Embryonic facial prominence (tissue), 1 donor: ENCODE data around the gene PFN1.
"Not testable (repeated sequence)": the region's sequence is repeated elsewhere in the genome, so short reads cannot be mapped to it uniquely, and the experiment has no call there.

Experiments used
- DNase-seq: peaks from one replicate; pipeline ENCODE4 v3.0.0-alpha.2; 2016; ENCODE audit errors: extremely low spot score

Gene PFN1

DNA sequence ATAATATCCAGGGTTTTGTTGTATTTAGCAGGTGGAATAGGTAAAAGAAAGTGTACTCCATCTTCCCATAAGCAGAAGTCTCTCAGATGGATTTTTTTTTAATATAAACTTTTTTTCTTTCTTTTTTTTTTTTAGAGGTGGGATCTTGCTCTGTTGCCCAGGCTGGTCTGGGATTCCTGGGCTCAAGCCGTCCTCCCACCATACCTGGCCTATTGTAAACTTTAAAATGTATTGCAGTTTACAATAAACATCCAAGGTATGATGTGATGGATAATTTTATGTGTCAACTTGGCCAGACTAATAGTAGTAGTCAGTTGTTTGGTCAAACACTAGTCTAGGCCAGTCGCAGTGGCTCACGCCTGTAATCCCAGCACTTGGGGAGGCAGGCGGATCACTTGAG, 27.0 kb downstream of the PFN1 start:
- no peak for DNase-seq

DNA sequence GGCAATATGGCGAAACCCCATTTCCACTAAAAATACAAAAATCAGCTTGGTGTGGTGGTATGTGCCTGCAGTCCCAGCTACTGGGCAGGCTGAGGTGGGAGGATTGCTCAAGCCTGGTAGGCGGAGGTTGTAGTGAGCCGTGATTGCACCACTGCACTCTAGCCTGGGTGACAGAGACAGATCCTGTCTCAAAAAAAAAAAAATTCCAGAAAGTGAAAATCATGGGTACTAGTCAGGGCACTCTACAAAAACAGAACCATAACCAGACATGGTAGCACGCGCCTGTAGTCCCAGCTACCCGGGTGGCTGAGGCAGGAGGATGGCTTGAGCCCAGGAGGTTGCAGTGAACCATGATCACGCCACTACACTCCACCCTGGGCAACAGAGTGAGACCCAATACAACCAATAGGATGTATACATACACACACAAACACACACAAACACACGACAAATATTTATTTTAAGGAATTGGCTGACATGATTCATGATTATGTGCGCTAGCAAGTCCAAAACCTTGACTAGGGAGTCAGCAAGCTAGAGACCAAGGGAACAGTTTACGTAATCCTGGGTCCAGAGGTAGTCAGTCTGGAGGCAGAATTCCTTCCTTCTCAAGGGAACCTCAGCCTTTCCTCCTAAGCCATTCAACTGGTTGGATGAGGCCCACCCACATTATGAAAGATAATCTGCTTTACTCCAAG, 27.8 kb downstream of the PFN1 start:
- DNase-seq, result no peak

DNA sequence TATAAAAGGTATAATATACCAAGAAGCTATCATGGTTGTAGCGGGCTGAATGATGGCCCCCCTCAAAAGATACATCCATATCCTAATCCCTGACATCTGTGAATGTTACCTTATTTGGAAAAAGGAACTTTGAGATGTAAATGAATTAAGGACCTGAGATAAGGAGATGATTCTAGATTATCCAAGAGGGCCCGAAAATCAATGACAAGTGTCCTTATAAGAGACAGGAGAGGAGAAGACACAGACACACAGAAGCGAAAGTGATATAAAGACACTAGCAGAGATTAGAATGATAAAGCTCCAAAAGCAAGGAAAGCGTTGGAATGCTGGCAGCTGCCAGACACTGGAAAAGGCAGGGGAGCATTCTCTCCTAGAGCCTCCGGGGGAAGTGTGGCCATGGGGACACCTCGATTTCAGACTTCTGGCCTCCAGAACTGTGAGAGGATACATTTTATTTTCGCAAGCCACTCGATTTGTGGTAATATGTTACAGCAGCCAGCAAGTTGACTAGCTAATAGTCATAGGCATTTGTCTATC, 28.8 kb downstream of the PFN1 start:
- DNase-seq, result no peak

DNA sequence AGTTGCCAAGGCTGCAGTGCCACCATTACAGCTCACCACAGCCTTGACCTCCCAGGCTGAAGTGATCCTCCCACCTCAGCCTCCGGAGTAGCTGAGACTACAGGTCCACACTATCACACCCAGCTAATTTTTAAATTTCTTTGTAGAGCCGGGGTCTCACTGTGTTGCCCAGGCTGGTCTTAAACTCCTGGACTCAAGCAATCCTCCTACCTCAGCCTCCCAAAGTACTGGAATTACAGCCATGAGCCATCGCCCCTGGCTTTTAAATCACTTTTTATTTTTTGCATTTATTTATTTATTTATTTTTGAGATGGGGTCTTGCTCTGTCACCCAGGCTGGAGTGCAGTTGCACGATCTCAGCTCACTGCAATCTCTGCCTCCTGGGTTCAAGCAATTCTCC, 33.8 kb downstream of the PFN1 start:
- not testable (repeated sequence) for DNase-seq

DNA sequence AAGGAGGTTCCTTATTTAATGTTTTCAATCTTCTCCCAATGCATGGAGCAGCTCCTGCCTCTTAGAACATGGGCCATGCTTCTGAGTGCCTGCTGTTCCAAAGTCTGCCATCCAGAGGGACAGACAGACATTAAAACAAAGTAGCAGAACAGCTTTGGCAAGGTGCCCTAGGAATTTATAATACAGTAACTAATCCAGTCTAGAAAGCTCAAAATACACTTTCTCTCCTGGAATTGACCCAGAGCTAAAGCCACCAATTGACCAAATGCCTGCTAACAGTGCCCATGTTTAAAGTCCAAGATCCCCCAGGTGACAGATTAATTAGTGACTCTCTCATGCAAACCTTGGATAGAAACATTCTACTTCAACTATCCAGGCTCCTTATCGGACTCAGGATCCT, 34.3 kb downstream of the PFN1 start:
- DNase-seq, result no peak

DNA sequence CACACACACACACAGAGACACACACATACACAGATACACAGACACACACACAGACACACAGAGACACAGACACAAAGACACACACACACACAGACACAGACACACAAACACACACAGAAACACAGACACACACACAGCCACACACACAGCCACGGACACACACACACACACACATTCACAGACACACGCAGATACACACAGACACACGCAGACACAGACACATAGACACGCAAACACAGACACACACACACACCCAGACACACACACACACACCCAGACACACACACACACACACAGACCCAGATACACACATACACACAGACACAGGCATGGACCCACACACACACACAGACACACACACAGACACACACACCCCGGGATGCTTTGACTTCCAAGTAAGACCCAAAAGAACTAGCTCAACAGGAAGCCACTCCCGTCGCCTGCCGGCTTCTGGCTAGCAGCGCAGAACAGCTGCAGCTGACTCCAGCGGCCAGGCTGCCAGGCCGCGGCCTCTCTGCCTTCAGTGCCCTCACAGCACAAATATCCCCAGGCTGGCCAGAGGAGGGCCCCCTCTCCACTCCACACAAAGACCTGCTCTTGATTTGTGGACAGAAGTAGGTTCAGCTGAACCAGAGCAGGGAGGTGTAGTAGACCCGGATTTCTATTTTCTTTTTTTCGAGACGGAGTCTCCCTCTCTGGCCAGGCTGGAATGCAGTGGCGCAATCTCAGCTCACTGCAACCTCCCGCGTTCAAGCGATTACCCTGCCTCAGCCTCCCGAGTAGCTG, 39.4 kb downstream of the PFN1 start:
- DNase-seq, result peak; percentile 53

DNA sequence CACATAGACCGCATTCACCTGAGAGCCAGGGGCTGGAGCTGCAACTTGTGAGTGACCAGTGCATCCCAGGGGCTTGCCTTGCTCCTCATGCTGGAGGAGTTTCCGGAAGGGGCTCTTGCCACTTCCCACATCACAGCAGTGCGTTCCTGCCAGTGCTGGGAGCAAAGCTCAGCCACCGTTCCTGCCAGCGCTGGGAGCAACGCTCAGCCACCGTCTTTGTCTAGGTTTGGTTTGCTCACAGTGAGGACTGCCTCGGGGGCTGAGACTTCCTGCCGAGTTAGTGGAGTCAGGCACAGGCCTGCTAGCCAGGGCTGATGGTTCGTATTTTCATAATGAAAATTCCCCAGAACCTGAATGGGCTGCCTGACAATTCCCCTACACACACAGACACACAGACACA, 40.0 kb downstream of the PFN1 start:
- DNase-seq, result no peak

DNA sequence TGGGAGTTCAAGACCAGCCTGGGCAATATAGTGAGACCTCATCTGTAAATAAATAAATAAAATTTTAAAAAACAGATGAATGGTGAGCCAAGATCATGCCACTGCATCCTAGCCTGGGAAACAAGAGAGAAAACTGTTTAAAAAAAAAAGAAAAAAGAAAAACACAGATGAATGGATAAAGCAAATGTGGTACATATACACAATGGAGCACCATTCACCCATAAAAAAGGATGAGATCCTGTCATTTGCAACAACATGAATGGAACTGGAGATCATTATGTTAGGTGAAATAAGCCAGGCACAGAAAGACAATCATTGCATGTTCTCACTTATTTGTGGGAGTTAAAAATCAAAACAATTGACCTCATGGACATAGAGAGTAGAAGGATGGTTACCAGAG, 41.7 kb downstream of the PFN1 start:
- not testable (repeated sequence) for DNase-seq

DNA sequence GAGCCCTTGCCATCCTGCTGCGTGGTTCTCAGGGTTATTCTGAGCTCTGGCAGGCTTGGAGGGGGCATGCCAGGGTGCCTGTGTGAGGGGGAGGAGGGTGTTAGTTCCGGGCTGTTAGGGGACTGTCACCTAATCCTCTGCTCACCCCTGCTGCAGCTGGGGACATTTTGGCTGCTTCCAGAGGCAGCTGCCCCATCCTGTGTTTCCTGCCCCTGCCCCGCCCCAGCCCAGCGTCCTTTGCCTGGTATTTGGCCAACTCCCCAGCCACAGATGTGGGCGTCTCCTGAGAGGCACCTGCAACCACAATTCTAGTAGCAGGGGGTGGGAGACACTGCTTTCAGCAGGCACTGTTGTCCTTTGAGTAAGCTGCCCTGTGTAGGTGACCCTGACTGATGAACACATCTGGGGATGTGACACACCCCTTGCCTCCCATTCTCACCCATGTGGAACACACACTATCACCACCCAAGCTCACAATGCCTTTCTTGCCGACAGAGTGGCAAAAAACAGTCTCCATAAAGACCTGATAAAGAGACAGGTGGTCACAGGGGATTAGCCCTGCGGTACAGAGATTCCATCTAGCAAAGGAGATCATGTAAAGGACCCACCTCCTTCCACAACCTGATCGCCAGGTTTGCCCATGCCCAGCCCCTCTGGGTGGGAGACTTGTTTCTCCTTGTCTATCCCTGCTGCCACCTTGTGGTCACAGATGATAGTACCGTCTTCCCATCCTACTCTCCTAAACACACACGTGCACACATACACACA, 45.1 kb downstream of the PFN1 start, which contains the start of gene CHRNE:
Gene CHRNE (minus strand): TSS at position 48 of the 768 bp plus-strand sequence. CDS start 35 bp downstream, at position 13.
- peak; percentile 63 for DNase-seq

DNA sequence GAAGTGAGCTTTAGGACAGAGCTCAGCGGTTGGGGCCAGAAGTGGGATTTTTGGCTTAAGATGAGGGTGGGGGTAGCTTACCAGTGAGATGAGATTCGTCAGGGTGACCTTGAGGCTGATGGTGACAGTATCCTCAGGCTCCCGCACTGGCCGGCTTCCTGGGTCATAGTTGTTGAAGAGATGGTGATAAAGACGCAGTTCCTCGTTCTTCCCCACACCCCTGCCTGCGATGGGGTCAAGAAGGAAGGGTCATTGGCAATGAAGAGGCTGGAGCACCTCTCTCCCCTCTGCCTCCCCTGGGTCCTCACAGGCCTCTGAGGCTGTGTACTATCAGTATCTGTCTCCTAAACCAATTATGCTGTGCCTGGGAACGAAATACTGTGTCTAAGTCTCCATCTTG, 45.8 kb downstream of the PFN1 start:
- DNase-seq, result no peak

DNA sequence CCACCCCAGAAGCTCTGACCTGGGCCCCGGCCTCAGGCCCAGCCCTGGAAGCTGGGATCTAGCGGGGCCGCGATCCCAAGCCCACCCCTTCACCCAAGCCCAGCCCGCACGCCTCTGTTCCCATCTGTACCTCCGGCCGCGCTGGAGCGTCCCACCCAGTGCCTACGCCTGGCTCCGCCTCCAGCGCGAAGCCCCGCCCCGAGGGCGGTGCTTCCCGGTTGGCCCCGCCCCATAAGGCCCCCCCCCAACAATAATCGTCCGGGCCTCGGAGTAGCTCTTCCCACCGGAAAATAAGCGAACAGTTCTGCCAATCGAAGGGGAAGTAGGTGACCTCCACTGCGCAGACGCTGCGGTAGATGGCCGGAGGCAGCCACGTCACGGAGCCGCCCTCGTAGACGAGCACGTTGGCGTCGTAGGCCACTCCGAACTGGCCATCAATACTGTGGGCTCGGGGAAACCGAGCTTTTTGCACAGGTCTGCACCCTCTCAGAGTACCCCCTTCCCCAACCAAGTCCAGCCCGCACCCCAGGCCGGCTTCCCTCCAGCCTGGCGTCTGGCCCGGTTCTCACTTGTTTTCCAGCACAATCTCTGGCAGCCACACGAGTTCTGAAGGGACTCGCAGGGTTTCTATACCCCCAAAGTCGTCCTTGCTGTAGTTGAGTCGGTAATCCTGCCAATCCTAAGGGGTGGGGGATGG, 46.5 kb downstream of the PFN1 start:
- DNase-seq, result no peak

DNA sequence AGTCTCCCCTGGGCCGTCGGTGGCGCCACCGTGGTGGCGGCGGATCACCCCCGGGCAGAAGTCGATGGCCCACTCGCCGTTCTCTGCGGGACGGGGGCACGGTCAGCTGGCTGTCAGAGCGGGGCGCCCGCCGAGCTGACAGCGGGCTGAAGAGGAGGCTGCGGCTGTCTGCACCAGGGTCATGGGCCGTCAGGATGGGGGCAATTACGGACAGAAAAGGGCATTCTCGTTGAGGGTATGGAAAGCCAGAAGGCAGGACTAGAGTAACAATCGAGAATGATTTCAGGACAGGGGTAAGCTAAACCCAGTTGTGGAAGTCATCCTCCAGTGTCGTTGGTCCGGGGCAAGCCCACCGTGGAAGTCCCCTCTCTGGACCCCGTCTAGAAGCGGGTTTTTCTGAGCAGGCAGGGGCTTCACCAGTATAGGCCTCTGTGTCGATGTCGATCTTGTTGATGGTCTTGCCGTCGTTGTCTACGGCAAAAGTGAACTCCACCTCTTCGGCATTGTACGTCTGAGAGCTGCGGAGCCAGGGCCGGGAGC, 47.2 kb downstream of the PFN1 start:
- no peak for DNase-seq

DNA sequence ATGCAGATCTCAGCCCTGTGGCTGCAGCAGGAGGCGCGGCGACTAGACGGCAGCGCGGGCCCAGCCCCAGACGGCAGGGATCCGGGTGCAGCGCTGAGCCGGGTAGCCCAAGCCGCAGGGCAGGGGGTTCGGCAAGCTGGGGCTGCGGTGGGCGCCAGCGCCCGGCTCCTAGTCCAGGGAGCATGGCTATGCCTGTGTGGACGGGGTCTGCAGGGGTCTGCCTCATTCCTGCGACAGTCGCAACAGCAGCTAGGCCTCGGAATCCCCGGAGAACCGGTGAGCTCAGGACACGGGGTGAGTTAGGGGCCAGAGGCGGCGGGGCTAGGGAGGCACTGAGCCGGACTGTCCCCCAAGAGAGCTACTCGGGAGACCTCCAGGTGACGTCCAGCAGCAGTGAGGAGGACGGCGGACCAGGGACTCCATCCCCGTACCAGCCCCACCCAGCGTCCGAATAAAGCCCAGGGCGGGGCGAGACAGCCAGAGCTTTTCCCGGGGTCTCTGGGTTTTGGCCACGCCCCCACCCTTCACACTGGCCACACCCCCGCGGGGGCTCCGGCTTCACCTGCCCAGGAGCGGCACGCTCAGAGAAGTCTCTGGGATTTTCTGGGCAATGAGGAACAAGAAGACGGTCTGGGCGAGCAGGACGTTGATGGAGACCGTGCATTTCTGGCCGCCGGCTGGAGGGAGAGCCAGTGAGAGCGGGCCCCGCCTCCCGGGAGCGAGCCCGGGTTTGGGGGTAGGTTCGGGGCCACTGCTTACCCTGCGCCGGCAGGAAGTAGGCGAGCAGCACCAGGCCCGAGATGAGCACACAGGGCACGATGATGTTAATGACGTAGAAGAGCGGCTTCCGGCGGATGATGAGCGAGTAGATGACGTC, 47.9 kb downstream of the PFN1 start:
- DNase-seq, result peak; percentile 45

DNA sequence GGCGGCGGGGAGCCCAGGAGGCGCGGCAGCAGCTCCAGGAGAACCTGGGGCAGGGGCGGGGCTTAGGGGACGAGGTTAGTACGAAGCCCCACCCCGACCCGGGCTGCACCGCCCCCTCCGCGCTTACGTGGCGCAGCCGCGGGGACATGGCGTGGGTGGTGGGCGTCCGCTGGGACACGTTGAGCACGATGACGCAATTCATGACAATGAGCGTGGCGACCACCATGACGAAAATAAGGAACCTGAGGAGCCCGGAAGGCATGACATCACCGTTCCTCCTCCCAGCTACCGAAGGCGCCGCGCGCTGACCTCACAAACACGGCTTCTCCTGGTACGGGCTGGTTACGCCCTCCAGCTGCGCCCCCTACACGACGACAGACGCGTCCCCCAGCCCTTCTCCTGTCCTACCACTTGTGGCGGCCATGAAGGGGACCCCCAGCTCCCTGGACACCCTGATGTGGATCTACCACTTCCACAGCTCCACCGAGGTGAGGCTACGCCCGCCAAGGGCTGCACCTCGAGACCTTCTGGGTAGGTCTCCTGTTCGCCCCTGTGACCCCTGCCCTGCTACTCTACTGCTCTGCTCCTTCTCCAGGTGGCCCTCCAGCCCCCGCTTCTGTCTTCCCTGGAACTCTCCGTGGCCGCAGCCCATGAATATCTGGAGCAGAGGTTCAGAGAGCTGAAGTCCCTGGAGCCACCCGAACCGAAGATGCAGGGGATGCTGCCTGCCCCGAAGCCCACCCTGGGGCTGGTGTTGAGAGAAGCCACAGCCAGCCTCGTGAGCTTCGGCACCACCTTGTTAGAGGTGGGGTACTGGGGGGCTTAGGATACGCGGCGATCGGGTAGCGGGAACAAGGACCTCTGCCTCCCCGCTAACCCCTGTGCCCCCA, 48.7 kb downstream of the PFN1 start, which contains the start of gene C17orf107:
Gene C17orf107 (plus strand): TSS at position 196 of the 890 bp plus-strand sequence. CDS start 227 bp downstream, at position 423.
- peak; percentile 83 for DNase-seq

DNA sequence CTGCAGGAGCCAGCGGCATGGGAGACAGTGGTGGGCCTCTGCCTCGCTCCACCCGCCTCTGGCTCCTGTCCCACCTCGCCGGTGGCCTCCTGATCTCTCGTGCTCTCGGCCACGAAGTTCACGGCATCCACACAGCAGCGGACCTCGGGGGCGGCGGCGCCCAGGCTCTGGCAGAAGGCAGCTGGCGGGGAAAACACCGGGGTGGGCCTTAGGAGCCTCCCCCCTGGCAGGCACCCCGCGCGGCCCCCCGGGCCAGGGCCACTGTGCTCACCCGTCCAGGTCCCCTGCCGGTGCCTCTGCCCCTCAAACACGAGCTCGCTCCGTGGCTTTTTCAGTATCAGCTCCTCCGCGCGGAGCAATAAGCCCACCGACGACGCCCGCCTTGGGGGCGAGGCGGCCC, 49.4 kb downstream of the PFN1 start:
- no peak for DNase-seq

DNA sequence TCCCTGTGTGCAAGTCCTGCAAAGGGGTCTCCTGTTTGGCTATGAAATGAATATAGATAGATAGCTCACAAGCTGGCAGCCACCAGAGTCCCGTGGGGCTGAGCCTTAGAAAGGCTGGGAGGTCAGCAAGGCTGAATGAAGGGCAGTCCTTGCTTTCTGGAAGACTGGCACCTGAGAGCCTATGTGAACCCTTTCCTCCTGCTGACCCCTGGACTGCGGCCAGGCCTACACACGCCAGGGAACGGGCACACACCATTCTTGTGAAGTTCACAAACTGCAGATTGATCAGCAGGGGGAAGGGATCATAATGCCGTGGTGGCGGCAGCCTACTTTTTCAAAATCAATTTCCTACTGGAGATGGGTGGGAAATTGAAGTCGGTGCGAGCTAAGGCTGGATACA, 50.0 kb downstream of the PFN1 start:
- no peak for DNase-seq

DNA sequence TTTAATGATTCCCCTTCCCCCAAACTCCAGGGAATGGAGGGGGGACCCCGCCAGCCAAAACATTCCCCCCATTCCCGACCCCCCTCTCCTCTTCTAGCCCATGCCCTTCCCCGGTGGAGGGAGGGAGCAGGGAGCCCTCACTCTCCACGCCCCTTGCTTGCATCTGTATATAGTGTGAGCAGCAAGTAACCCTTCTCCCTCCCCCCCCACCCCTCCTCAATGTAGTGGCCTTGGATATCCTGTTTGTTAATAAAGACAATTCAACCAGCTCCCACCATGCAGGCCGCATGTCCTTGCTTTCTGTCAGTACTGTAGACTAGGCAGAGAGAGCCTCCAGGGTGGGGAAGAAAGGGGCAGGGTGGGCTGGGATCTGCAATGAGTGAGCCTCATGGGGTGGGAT, 50.5 kb downstream of the PFN1 start:
- DNase-seq, result no peak

DNA sequence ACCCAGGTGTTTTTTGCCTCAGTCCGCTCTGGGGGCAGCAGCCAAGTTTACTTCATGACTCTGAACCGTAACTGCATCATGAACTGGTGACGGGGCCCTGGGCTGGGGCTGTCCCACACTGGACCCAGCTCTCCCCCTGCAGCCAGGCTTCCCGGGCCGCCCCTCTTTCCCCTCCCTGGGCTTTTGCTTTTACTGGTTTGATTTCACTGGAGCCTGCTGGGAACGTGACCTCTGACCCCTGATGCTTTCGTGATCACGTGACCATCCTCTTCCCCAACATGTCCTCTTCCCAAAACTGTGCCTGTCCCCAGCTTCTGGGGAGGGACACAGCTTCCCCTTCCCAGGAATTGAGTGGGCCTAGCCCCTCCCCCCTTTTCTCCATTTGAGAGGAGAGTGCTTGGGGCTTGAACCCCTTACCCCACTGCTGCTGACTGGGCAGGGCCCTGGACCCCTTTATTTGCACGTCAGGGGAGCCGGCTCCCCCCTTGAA, 51.1 kb downstream of the PFN1 start:
- DNase-seq, result no peak
